Calu3 (cell line): Measurements from ENCODE around the gene BDKRB2. TPM values are rescaled to one million over a fixed set of nuclear protein-coding genes. Genes with fewer than 3 reads are reported as not detected.
A peak's percentile ranks its signal among the peaks of the same experiment; 100 is the strongest.

Experiments used
- BruUV-seq: library from RNA; stranded (reverse); fragments of 400-500 nt; replicated peaks from 2 replicates; lab custom pipeline; 2021; lab: Mats Ljungman, UMichigan
- CTCF ChIA-PET: fragments of 300-600 bp; sonication (Branson Sonifier 250); formaldehyde crosslinking; loops from one replicate; lab custom pipeline; 2022; ENCODE audit warnings: antibody characterized with exemption; lab: Charles Lee
- DNase-seq: peaks from one replicate; pipeline ENCODE4 v3.0.0; 2022
- H3K27ac Mint-ChIP-seq: one replicate; pipeline ENCODE4 v1.8.0; 2022; ENCODE audit warnings: mixed read lengths; ENCODE audit not compliant: unreplicated experiment
- H3K27me3 Mint-ChIP-seq: one replicate; pipeline ENCODE4 v1.8.0; 2022; ENCODE audit warnings: mixed read lengths; ENCODE audit not compliant: unreplicated experiment
- H3K36me3 Mint-ChIP-seq: one replicate; pipeline ENCODE4 v1.8.0; 2022; ENCODE audit warnings: mild to moderate bottlenecking, moderate library complexity, mixed read lengths; ENCODE audit not compliant: insufficient read depth, unreplicated experiment
- H3K4me1 Mint-ChIP-seq: one replicate; pipeline ENCODE4 v1.8.0; 2022; ENCODE audit warnings: mild to moderate bottlenecking, low read depth, mixed read lengths; ENCODE audit not compliant: unreplicated experiment
- H3K4me3 Mint-ChIP-seq: one replicate; pipeline ENCODE4 v1.8.0; 2022; ENCODE audit warnings: mild to moderate bottlenecking, low read depth, moderate library complexity, mixed read lengths; ENCODE audit not compliant: unreplicated experiment
- H3K9me3 Mint-ChIP-seq: one replicate; pipeline ENCODE4 v1.8.0; 2022; ENCODE audit warnings: low read depth, mixed read lengths; ENCODE audit not compliant: unreplicated experiment
- CTCF ChIP-seq: fragments of 200-600 bp; IDR thresholded peaks from one replicate; pipeline ENCODE4 v1.8.0; 2022; ENCODE audit warnings: antibody characterized with exemption; ENCODE audit not compliant: unreplicated experiment
- intact Hi-C: fragments of 100-400 bp; cut with micrococcal nuclease; formaldehyde crosslinking; loops from one replicate; pipeline ENCODE4 v1.10.0; 2022; ENCODE audit not compliant: unreplicated experiment
- total RNA-seq: library from RNA; stranded (reverse); gene quantifications from 2 replicates; pipeline ENCODE4 v1.2.3, GENCODE V29; 2022

The BDKRB2 gene
- total RNA-seq, 1 experiment from 2014 or later: 0.28 TPM

- peak; percentile 66 for DNase-seq
- H3K27ac Mint-ChIP-seq: peak overlapping the region; percentile 53
- CTCF ChIA-PET: interaction anchor here (1.0 to 1.1 kb wide), 2 partner anchors 166 to 168 kb away, joined by 3 to 5 read pairs; no protein-coding TSS in a partner anchor
- no peaks in the 10 kb centered on the region for H3K36me3 Mint-ChIP-seq
- intact Hi-C loops: loop anchor here (5.0 kb wide), 1 partner anchor 66 kb away; the partner anchor contains the start of gene BDKRB2
- no TSS peak for BruUV-seq
- no peaks in the 10 kb centered on the region for H3K27me3 Mint-ChIP-seq
- H3K4me3 Mint-ChIP-seq: peak overlapping the region; percentile 44
- no peaks in the 10 kb centered on the region for H3K9me3 Mint-ChIP-seq
- H3K4me1 Mint-ChIP-seq: peaks cover 41% of the 10 kb centered on the region
- TF ChIP-seq CTCF: no peak
These were observed 64.1 kb downstream of the BDKRB2 start for GRCh38 chr14:96268431-96269358.

DNA sequence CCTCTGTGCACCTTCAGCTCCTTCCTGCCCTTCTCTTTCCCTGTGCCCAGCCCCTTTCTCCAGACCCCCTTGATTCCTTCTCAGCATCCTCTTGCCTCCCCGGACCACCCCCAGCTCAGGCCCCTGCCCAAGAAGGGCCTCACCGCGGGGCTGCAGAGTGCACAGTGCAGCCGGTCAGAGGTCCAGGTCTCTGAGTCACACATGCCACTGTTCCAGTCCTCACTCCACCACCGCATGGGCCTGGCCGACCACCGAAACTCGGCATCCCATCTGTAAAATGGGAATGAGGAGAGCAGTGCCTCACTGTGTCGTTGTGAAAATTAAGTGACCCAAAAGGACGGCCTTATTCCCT, 64.7 kb downstream of the BDKRB2 start:
- CTCF ChIA-PET: interaction anchor here (1.0 to 1.1 kb wide), 2 partner anchors 167 to 169 kb away, joined by 3 to 5 read pairs; no protein-coding TSS in a partner anchor
- no peak for DNase-seq
- no peaks in the 10 kb centered on the region for H3K36me3 Mint-ChIP-seq
- BruUV-seq: no TSS peak
- peak overlapping the region; percentile 44 for H3K4me3 Mint-ChIP-seq
- H3K9me3 Mint-ChIP-seq: no peaks in the 10 kb centered on the region
- no peak for TF ChIP-seq CTCF
- no peaks in the 10 kb centered on the region for H3K27me3 Mint-ChIP-seq
- H3K4me1 Mint-ChIP-seq: peaks cover 38% of the 10 kb centered on the region
- peak overlapping the region; percentile 53 for H3K27ac Mint-ChIP-seq
- intact Hi-C loops: loop anchor here (5.0 kb wide), 1 partner anchor 67 kb away; the partner anchor contains the start of gene BDKRB2

DNA sequence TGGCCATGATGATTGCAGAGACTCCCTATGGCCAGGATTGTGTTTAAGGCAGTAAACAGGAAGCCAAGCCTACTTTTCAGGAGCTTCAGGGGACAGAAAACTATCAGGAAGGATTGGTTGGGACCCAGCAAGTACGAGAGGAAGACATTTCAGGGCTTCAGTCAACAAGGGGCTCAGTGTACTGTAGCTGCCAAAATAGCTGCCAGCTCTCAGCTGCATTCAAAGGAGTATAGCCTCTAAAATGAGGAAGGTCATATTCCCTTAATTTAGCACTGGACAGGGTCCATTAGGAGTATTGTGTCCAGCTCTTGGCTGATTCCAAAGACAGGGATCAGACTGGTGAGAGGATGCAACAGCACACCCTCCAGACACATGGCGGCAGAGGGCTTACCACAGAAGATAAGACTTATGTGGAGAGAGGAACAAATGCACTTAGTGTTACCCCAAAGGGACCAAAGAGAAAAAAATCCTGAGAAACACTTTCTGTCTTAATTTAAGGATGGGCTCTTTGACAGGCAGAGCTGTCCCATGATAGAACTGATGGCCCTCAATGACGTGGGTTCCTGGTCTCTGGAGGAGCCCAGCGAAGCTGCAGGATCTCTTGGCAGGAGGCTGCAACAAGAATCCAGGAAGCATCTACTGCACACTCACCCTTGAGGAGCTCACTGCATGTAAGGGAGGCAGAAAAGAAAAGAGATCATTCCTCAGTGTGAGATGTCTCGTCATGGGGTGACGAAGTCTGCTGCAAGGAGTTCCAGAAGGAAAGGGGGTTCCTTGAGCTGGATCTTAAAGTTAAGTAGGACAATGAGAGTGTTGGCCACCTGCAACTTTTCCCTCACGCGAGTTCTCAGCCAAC, 66.2 kb downstream of the BDKRB2 start:
- Mint-ChIP-seq H3K36me3 (no peaks in the 10 kb centered on the region), H3K27ac (no peak overlapping the region), H3K27me3 (no peaks in the 10 kb centered on the region), H3K9me3 (no peaks in the 10 kb centered on the region), H3K4me1 (peaks cover 38% of the 10 kb centered on the region), H3K4me3 (no peak overlapping the region)
- DNase-seq: no peak
- no peak for TF ChIP-seq CTCF
- CTCF ChIA-PET: interaction anchor here (2.4 kb wide), 1 partner anchor 172 kb away, joined by 5 read pairs; no protein-coding TSS in a partner anchor
- BruUV-seq: no TSS peak
- intact Hi-C loops: no loop called here

- no peak overlapping the region for H3K27ac Mint-ChIP-seq
- BruUV-seq: no TSS peak
- DNase-seq: no peak
- H3K27me3 Mint-ChIP-seq: no peaks in the 10 kb centered on the region
- intact Hi-C loops: no loop called here
- H3K4me3 Mint-ChIP-seq: no peak overlapping the region
- CTCF ChIA-PET: interaction anchor here (1.2 to 2.4 kb wide), 2 partner anchors 169 to 173 kb away, joined by 3 to 5 read pairs; no protein-coding TSS in a partner anchor
- H3K36me3 Mint-ChIP-seq: no peaks in the 10 kb centered on the region
- peaks cover 33% of the 10 kb centered on the region for H3K4me1 Mint-ChIP-seq
- no peaks in the 10 kb centered on the region for H3K9me3 Mint-ChIP-seq
- TF ChIP-seq CTCF: no peak
These were observed 66.8 kb downstream of the BDKRB2 start for GRCh38 chr14:96271421-96271762.
